ENCODE measurements around the gene PLIN1. TPM values are rescaled to one million over a fixed set of nuclear protein-coding genes. Genes with fewer than 3 reads are reported as not detected.

Gene PLIN1
- total and polyA plus RNA-seq, 2 of the 4 experiments (the other 2 are of a cell fraction): under 0.01 to 0.07 TPM

DNA sequence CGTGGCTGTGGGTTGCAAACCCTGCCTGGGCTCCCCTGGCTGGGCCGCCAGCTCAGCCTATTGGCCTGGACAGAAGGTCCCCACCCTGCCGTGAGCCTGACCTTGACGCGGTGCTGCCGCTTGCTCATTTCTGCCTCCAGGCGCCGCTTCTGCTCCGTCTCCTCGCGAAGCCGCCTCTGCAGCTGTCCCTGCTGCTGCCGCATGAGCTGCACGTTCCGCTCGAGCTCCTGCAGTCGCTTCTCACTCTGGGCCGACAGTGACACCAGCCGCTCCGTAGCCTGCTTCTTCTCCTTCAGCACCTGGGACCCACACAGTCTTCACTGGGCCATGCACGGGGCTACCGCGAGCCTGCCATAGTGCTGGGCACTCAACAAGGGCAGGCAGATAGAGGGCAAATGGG lies 45.6 kb downstream of the PLIN1 start:
- no peak overlapping the region for H3K4ac ChIP-seq (ENCODE audit: low read depth, low read length)
- no peak for DNase-seq
- ChIA-PET CTCF (no interaction called here), POLR2A (ENCODE audit: unreplicated experiment) (no interaction called here)
- no peaks in the 10 kb centered on the region for H3K9me1 ChIP-seq (ENCODE audit: insufficient read depth, low read length)
- BruUV-seq (replicated peaks): no TSS peak
- no peak overlapping the region for H3K9ac ChIP-seq (ENCODE audit: low read depth, low read length)
- H2BK120ac ChIP-seq (ENCODE audit: low read depth, low read length): no peak overlapping the region
- intact Hi-C loops (cut with micrococcal nuclease) (no loop called here), dilution Hi-C loops (cut with HindIII; ENCODE audit: low sequenced_read_pairs, unreplicated experiment) (no loop called here), in situ Hi-C loops (cut with MboI; ENCODE audit: low sequenced_read_pairs) (no loop called here)
- no peaks in the 10 kb centered on the region for H3K27me3 ChIP-seq (ENCODE audit: control insufficient read depth, insufficient read depth, low read length)
- no peak overlapping the region for H3K14ac ChIP-seq (replicated peaks; ENCODE audit: low read depth, low read length)
- H3K27ac ChIP-seq (ENCODE audit: insufficient read depth, low read length): no peak overlapping the region
- TF ChIP-seq NFE2L2 (IDR thresholded peaks at IDR 0.05; ENCODE audit: low read depth, low read length) (no peak), CEBPB (IDR thresholded peaks at IDR 0.05; ENCODE audit: low read depth, low read length) (no peak), POLR2A (IDR thresholded peaks at IDR 0.05; ENCODE audit: low read depth, low read length) (no peak), MXI1 (IDR thresholded peaks at IDR 0.05; ENCODE audit: borderline replicate concordance, low read depth, low read length) (no peak), CHD1 (IDR thresholded peaks at IDR 0.05; ENCODE audit: low read depth, low read length) (no peak), SMC3 (IDR thresholded peaks at IDR 0.05; ENCODE audit: low read depth, low read length) (no peak), RFX5 (IDR thresholded peaks at IDR 0.05; ENCODE audit: low read depth, low read length) (no peak), RAD21 (IDR thresholded peaks at IDR 0.05; ENCODE audit: low read length) (no peak), FOS (IDR thresholded peaks at IDR 0.05; ENCODE audit: low read depth, low read length) (no peak), BHLHE40 (IDR thresholded peaks at IDR 0.05; ENCODE audit: low read depth, low read length) (no peak), MAZ (IDR thresholded peaks at IDR 0.05; ENCODE audit: borderline replicate concordance, low read depth, low read length) (no peak), MAFK (IDR thresholded peaks at IDR 0.05; ENCODE audit: low read depth, low read length) (no peak), RCOR1 (IDR thresholded peaks at IDR 0.05; ENCODE audit: insufficient replicate concordance, low read length) (no peak)
- TF ChIP-seq, protein P1, sequence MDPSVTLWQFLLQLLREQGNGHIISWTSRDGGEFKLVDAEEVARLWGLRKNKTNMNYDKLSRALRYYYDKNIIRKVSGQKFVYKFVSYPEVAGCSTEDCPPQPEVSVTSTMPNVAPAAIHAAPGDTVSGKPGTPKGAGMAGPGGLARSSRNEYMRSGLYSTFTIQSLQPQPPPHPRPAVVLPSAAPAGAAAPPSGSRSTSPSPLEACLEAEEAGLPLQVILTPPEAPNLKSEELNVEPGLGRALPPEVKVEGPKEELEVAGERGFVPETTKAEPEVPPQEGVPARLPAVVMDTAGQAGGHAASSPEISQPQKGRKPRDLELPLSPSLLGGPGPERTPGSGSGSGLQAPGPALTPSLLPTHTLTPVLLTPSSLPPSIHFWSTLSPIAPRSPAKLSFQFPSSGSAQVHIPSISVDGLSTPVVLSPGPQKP (IDR thresholded peaks at IDR 0.05; ENCODE audit: borderline replicate concordance, low read depth, low read length): no peak
- TF ChIP-seq, protein P2, sequence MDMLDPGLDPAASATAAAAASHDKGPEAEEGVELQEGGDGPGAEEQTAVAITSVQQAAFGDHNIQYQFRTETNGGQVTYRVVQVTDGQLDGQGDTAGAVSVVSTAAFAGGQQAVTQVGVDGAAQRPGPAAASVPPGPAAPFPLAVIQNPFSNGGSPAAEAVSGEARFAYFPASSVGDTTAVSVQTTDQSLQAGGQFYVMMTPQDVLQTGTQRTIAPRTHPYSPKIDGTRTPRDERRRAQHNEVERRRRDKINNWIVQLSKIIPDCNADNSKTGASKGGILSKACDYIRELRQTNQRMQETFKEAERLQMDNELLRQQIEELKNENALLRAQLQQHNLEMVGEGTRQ (IDR thresholded peaks at IDR 0.05; ENCODE audit: low read depth, low read length): no peak
- TF ChIP-seq, protein P3, sequence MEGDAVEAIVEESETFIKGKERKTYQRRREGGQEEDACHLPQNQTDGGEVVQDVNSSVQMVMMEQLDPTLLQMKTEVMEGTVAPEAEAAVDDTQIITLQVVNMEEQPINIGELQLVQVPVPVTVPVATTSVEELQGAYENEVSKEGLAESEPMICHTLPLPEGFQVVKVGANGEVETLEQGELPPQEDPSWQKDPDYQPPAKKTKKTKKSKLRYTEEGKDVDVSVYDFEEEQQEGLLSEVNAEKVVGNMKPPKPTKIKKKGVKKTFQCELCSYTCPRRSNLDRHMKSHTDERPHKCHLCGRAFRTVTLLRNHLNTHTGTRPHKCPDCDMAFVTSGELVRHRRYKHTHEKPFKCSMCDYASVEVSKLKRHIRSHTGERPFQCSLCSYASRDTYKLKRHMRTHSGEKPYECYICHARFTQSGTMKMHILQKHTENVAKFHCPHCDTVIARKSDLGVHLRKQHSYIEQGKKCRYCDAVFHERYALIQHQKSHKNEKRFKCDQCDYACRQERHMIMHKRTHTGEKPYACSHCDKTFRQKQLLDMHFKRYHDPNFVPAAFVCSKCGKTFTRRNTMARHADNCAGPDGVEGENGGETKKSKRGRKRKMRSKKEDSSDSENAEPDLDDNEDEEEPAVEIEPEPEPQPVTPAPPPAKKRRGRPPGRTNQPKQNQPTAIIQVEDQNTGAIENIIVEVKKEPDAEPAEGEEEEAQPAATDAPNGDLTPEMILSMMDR (conservative IDR thresholded peaks at IDR 0.05; ENCODE audit: low read depth, low read length): no peak
- no peak overlapping the region for H4K5ac ChIP-seq (ENCODE audit: low read depth, low read length)
- no peak overlapping the region for H3K23ac ChIP-seq (ENCODE audit: low read depth, low read length)
- H2BK20ac ChIP-seq (ENCODE audit: low read depth, low read length): no peak overlapping the region
- H3K36me3 ChIP-seq (ENCODE audit: control insufficient read depth, insufficient read depth, low read length): peaks cover 48% of the 10 kb centered on the region
- no peak overlapping the region for H3K4me2 ChIP-seq (ENCODE audit: low read depth, low read length)
- H4K91ac ChIP-seq (ENCODE audit: insufficient read depth, low read depth, low read length): no peak overlapping the region
- H3K4me1 ChIP-seq (ENCODE audit: control insufficient read depth, insufficient read depth, low read length): no peaks in the 10 kb centered on the region
- no peak for ATAC-seq (ENCODE audit: low read depth)
- H2AK9ac ChIP-seq (replicated peaks; ENCODE audit: low read depth, low read length, poor library complexity): no peak overlapping the region
- H4K8ac ChIP-seq (ENCODE audit: low read depth in 2 of 2, low read length in 2 of 2): no peak overlapping the region
- H2BK5ac ChIP-seq (ENCODE audit: low read depth, low read length, poor library complexity, severe bottlenecking): no peak overlapping the region
- H3K9me3 ChIP-seq (ENCODE audit: control insufficient read depth, insufficient read depth, low read length): no peaks in the 10 kb centered on the region
- no peak overlapping the region for H2AFZ ChIP-seq (replicated peaks; ENCODE audit: low read length, poor library complexity)
- H2AK5ac ChIP-seq (ENCODE audit: low read depth, low read length): no peak overlapping the region
- WGBS, 2 experiments (ENCODE audit: extremely low coverage in 2 of 2, insufficient read length in 1 of 2): 99% methylated on average over 16 of the region's 23 CpGs; no CpG with 5 or more reads in 1 of the 2 experiments
- no peak overlapping the region for H3K56ac ChIP-seq (ENCODE audit: extremely low read depth, insufficient read depth, low read length)
- no peaks in the 10 kb centered on the region; the same call in 1 of the 2 replicates for H4K20me1 ChIP-seq (ENCODE audit: insufficient read depth, low read length)
- H3K18ac ChIP-seq (ENCODE audit: low read depth, low read length): no peak overlapping the region
- H2BK15ac ChIP-seq (ENCODE audit: low read depth, low read length): no peak overlapping the region
- no peak overlapping the region for H3K4me3 ChIP-seq (ENCODE audit: insufficient read depth, low read depth, low read length)
- peaks cover 0 to 3% of the 10 kb centered on the region in 2 experiments; a peak in 1 of 4 replicates for H3K79me1 ChIP-seq (ENCODE audit: low read depth in 1 of 2, low read length in 2 of 2)

All from IMR-90 (cell line).